ENCODE data around the gene PDCL3.
A peak's percentile ranks its signal among the peaks of the same experiment; 100 is the strongest.

The PDCL3 gene

DNA sequence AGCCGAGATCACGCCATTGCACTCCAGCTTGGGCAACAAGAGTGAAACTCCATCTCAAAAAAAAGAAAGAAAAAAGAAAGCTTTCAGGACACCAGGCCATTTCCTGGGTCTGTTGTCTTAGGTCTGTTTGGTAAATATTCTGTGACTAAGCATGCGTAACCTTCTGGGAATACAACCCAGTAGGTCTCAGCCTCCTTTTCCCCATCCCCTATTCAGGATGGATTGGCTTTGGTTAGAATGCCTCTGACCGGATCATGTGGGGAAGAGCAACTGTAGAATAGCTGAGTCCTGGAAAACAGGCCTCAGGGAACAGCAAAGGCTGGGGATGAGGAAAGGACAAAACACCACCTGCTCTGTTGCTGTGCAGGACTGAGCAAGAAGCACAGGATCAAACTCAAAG lies 1.6 kb upstream of the PDCL3 start:
- DNase-seq: no peak

DNA sequence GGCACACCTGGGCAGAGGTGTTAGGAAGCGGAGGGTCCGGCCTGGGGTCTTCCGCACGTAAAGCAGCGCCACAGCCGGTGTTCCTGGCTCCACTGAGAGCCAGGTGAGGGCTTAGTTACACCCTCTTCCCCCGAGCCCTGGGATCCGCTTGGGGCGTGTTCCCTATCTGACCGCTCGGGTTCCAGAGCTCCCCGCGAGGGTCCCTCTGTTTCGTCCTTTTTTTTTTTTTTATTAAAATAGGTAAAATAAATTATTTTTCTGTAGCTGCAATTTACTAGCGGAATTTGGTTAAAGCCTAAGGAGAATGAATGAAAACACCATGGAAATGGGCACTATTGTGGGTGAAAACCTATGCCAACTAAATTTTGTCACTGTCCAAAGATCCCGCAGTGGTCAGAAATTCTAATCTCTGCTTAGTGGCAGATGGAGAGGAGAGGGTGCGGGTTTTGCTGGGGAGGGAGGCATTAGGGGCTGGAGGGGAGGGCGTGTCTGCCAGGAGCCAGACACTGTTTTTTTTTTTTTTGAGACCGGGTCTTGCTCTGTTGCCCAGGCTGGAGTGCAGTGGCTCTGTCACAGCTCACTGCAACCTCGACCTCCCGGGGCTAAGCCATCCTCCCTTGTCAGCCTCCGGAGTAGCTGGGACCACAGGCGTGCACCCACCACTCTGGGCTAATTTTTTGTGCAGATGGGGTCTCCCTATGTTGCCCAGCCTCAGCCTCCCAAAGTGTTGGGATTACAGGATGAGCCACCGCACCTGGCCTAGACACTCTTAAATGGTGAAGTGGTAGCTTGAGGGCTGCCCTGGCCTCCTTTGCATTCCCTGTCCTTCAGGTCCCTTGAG lies 834 bp downstream of the PDCL3 start:
- DNase-seq: no peak

DNA sequence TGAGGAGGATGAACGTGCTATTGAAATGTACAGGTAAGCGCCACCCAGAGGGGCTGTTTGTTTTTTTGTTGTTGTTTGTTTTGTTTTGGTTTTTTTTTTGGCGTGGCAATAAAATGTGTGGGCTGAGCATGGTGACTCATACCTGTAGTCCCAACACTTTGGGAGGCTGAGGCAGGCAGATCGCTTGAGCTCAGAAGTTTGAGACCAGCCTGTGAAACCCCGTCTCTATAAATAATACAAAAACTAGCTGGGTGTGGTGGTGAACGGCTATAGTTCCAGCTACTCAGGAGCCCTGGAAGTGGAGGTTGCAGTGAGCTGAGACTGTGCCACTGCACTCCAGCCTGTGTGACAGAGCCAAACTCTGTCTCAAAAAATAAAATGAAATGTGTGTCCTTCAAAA lies 6.2 kb downstream of the PDCL3 start:
- DNase-seq: no peak

DNA sequence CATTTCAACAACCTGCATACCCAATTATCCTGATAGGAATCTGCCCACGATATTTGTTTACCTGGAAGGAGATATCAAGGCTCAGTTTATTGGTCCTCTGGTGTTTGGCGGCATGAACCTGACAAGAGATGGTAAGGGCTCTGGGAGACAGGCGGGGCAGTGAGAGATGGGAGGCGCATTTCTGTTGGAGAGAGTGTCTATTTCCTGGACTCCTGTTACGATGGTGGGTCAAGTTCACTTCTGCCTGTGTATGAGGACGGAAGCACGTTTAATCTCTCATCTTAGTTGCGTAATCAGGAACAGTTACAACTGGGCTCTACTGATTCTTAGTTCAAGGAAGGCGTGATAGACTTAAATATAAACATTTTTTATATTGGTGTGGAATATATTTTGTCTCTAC lies 8.9 kb downstream of the PDCL3 start:
- no peak for DNase-seq

GRCh38 chr2:100577777-100578176 lies 15.0 kb downstream of the PDCL3 start:
- DNase-seq: no peak

- no peak for DNase-seq
These were observed 17.8 kb downstream of the PDCL3 start for GRCh38 chr2:100580367-100581276.

DNA sequence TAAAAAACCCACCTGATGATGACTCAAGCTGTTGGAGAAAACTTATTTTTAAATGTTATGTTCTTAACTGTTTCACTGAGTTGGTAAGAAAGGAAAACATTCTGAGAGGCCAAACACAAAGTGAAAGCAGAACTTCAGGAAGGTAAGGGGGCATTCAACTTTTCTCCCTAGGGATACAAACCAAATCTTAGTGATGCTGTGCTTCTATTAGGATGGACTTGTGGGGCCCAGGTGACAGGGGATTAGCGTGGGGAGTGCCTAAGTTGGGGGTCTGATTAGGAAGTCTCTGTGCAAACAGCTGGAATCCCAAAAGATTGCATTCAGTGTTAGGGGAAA lies 18.5 kb downstream of the PDCL3 start:
- DNase-seq: no peak

GRCh38 chr2:100584816-100585215 lies 22.0 kb downstream of the PDCL3 start:
- DNase-seq: no peak

DNA sequence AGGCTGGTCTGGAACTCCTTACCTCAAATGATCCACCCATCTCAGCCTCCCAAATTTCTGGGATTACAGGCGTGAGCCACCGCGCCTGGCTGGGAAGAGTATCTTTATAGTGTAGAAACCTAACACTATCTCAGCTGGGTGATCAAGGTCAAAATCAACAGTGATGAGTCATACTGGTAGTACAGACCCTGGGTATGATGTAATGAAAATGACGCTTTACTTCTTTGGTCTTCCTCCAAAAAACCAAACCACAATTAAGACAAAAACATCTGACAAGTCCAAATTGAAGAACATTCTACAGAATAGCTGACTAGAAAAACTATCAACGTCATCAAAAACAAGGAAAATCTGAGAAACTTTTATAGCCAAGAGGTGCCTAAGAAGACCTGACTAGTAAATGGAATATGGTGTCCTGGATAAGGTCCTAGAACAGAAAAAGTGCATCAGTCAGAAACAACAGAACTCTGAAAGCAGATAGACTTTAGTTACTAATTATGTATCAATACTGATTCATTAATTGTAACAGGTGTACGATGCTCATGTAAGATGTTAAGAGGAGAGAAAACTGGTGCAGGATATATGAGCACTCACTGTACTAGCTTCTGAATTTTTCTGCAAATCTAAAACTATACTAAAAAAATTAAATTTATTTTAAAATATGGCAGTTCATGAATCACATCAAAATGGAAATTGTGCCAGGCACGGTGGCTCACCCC lies 25.4 kb downstream of the PDCL3 start:
- no peak for DNase-seq

- no peak for DNase-seq
These were observed 26.7 kb downstream of the PDCL3 start for GRCh38 chr2:100589527-100589926.

DNA sequence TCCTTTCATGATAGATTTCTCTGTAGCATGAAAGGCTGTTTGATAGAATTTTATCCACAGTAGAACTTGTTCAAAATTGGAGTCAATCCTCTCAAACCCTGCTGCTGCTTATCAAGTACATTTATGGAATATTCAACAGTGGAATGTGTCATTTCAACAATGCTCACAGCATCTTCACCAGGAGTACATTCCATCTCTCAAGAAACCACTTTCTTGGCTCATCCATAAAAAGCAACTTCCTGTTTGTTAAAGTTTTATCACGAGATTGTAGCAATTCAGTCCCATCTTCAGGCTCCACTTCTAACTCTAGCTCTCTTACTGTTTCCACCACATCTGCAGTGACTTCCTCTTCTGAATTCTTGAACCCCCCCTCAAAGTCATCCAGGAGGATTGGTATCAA lies 29.4 kb downstream of the PDCL3 start:
- no peak for DNase-seq

- no peak for DNase-seq
These were observed 33.7 kb downstream of the PDCL3 start for GRCh38 chr2:100596465-100596864.

DNA sequence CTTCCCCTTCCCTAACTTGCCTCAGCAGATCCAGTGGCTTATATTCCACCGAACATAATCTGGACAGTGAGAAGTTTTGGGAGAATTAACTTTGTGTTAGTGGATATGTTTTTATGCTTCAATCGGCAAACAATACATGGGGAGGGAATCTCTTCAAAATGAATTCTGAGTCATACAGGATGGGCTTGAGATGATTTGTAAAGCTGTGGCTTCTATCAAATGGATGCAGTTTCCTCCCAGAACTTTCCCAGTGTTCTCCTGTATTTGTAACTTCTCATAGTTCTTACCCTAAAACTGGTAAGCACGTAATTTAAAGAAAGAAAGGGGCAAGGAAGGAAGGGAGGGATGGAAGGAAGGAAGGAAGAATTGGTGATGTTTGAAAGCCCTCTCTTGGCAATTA lies 36.8 kb downstream of the PDCL3 start:
- no peak for DNase-seq

DNA sequence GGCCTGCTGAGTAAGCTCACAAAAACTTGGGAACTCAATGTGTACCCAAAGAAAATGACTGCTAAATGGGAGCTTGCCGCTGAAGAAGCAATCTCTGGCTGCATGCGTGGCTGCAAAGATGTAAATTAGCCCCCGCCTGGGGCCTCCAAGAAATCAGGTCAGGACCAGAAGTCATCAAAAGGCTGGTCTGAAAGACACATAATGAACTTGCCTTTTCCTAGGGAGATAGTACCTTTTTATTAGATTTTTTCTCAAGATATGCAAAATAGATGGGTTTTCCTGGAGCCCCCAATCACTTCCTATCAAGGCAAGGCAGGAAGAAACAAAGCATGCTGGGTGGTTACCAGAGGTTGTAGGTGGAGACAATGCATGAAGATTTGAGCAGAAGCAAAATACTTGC lies 38.9 kb downstream of the PDCL3 start:
- DNase-seq: no peak

DNA sequence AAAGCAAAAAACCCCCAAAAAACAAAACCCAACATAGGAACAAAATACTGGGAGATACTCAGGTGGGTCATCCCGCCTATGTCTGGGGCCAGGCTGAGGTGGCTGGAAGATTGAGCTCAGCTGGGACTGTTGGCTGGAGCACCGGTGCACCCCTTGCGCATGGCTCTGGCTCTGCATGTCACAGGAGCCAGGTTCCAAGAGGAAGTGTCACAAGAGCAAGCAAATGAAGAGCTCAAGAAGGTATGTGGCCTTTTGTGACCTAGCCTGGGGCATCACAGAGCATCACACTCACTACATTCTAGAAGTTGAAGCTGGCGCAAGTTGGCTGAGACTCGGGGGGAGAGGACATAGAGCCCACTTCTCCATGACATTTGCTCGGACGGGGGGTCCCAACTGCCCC lies 40.6 kb downstream of the PDCL3 start:
- DNase-seq: no peak

DNA sequence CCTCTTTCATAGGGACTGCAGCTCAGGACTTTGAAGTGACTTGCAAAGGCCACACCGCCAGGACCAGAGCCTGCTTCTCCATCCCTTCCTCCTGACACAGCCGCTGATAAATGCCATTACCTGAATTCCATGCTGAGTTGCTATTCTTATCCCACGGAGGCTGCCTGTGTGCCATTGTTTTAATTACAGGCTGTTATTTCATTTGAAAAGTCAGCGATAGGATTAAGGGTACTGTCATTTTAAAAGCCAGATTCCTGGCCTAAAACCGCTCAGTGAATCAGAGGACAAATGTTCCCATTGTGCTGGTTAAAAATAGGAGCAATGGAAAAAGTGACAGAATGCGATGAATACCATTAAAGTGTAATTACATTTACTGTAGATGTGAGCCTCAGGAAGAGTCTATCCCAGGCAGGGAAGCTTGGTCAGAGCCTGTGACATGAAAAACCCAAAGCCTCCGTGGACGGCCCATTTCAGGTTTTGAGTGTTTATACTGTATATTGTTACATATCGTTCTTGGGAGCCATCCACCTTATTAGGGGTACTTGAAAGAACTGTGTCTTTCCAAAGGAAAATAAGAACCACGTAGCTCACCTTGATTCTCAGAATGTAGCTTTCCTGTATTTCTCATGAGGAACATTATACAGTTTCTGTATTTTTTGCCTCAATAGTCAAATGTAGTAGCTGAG lies 41.3 kb downstream of the PDCL3 start:
- DNase-seq: no peak

DNA sequence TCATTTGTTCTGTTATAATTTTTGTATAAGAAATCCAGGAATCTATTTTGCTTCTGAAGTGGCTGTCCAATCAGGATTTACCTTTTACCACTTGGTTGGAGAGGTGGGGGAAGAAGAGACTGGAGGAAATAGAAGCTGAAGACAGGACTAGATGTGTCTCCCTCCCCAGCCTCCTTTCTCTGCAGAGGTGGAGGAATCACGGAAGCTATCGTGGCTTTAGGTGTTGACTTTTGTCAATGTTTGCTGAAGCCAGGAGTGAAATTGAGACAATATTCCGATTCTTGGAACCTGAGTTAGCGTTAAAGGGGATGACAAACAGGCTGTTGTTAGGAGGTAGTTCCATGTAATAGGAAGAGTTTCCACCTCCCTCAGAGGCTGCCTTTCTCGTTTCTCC lies 43.5 kb downstream of the PDCL3 start:
- DNase-seq: no peak

DNA sequence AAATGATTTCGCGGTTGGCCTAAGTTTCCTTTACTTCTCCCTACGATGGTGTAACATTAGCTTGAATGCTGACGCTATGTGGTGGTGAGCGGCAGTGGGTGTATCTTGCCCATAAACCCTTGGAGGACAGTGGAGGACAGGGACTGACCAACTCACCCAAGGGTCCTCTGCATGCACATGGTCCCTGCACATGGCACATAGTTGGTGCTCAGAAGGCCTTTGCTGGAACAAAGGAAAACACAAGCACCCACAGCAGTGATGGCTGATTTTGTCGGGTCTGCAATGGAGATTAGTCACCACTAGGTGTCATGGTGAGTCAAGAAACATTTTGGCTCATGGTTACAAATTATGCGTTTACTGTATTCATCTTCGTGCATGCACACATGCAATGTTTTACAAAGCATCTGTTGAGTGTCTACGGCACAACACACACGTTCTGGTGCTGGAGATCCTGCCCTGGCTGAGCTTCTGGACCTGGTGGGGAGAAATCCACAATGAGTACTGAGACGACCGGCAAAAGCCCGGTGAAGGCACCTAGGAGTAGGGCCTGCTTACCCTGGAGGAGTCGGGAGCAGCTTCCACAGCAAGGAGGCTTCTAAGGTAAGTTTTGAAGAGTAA lies 44.0 kb downstream of the PDCL3 start:
- DNase-seq: peak in 1 of 2 experiments; percentile 29

DNA sequence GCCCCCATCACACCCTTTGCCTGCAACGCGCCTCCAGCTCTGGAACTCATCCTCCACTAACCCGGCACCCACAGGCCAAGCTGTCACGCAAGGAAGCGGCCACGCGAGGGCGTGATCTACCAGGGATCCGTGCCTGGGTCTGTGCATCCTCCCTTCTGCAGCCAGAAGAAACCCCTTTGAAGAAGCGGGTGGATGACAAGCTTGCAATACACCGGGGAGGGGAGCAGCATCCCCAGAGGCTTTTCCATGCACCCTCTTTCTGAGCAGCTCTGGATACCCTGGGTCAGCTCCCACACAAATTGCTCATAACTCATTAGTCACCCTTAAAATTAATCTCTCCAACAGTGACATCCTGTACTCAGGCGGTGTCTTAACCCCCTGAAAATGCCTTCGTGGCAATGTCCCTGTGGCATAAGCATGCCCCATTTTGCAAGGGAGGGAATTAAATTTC lies 47.6 kb downstream of the PDCL3 start:
- DNase-seq: peak in 1 of 2 experiments; percentile 8

GRCh38 chr2:100611079-100612029 lies 48.6 kb downstream of the PDCL3 start:
- no peak for DNase-seq

- no peak for DNase-seq
These were observed 49.7 kb downstream of the PDCL3 start for GRCh38 chr2:100612388-100613000.

Measured in NCI-H446 (cell line).